ENCODE results near the gene SRGAP2C.
"Not testable (repeated sequence)": the region's sequence is repeated elsewhere in the genome, so short reads cannot be mapped to it uniquely, and the experiment has no call there.

SRGAP2C gene

DNA sequence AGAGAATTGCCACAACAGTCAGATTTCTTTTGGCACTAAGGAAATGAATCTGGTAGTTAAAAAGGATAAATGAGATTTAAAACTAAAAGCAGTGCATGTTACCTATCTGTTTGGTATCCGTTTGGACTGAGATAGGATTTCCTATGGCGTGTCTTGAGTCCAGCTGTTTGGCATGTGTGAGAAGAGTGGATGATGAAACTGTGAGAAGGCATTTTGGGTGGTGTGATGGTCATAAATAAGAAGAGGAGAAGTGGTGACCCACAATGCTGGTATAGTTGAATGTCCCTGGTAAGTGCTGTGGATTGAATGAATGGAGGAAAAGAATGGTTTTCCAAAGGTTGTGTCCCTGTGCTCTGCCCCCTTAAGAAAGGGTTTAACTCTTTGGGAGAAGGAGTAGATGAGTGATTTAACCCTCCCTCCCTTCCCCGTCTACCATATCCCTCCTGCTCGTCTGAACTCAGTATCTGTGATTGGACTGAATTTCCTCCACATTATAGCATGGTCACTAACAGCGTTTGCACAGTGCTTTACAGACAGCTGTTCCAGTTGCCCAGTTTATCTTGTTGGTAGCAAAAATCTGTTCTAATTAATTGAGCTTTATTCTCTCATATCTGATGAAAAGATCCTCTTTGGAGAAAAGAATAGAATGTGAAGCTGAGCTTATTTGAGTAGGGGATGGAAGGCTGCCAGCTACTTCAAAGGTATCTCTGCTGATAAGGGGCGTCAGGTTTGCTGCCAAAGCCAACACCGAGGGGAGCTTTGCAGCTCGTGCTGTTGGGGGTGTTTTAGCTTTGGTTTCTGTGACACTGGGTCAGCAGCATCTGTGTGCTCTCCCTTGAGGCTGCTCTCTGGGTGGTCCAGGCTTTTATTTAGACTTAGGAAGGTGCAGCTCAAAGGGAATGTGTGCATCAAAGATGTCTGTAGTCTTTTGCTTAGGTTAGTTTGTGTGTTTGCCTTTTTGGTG is 148.1 kb downstream of the SRGAP2C start:
- DNase-seq (ENCODE audit: low read depth, low spot score); H3K36me3 ChIP-seq (ENCODE audit: insufficient read depth, insufficient read length, low read length); H3K4me1 ChIP-seq (ENCODE audit: insufficient read depth, insufficient read length); H3K27me3 ChIP-seq (ENCODE audit: insufficient read depth, insufficient read length); H3K9ac ChIP-seq (ENCODE audit: insufficient read length, low read depth); H3K4me3 ChIP-seq (ENCODE audit: insufficient read length, low read depth); H3K9me3 ChIP-seq (ENCODE audit: insufficient read depth, low read length): not testable (repeated sequence)

DNA sequence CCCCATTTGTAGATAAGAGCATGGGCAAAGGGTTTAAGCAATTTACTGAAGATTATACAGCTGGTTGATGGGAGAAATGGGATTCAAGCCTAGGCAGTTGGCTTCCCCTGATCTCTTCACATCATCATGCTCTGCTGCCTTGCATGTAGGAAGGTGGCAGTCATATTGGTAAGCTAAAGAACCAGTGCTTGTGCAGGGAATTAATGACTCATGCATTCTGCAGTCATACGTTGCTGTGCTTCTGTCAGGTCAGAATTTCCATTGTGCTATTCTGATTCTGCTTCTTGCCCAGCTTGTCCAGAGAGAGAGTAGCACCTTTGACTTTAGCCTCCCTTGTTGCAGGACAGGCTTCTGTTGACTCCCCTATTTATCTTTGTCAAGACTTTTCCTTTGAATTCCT is 153.2 kb downstream of the SRGAP2C start:
- H3K4me3 ChIP-seq (ENCODE audit: insufficient read length, low read depth); H3K36me3 ChIP-seq (ENCODE audit: insufficient read depth, insufficient read length, low read length); H3K27me3 ChIP-seq (ENCODE audit: insufficient read depth, insufficient read length); H3K9me3 ChIP-seq (ENCODE audit: insufficient read depth, low read length); DNase-seq (ENCODE audit: low read depth, low spot score); H3K4me1 ChIP-seq (ENCODE audit: insufficient read depth, insufficient read length); H3K9ac ChIP-seq (ENCODE audit: insufficient read length, low read depth): not testable (repeated sequence)

GRCh38 chr1:121339611-121340010 is 154.8 kb downstream of the SRGAP2C start:
- H3K36me3 ChIP-seq (ENCODE audit: insufficient read depth, insufficient read length, low read length); DNase-seq (ENCODE audit: low read depth, low spot score); H3K9ac ChIP-seq (ENCODE audit: insufficient read length, low read depth); H3K27me3 ChIP-seq (ENCODE audit: insufficient read depth, insufficient read length); H3K4me3 ChIP-seq (ENCODE audit: insufficient read length, low read depth); H3K4me1 ChIP-seq (ENCODE audit: insufficient read depth, insufficient read length); H3K9me3 ChIP-seq (ENCODE audit: insufficient read depth, low read length): not testable (repeated sequence)

- not testable (repeated sequence) for H3K4me3 ChIP-seq (ENCODE audit: insufficient read length, low read depth); H3K4me1 ChIP-seq (ENCODE audit: insufficient read depth, insufficient read length); DNase-seq (ENCODE audit: low read depth, low spot score); H3K9me3 ChIP-seq (ENCODE audit: insufficient read depth, low read length); H3K9ac ChIP-seq (ENCODE audit: insufficient read length, low read depth); H3K27me3 ChIP-seq (ENCODE audit: insufficient read depth, insufficient read length); H3K36me3 ChIP-seq (ENCODE audit: insufficient read depth, insufficient read length, low read length)
Measured at GRCh38 chr1:121343311-121343906, 158.6 kb downstream of the SRGAP2C start.

- not testable (repeated sequence) for H3K27me3 ChIP-seq (ENCODE audit: insufficient read depth, insufficient read length); H3K36me3 ChIP-seq (ENCODE audit: insufficient read depth, insufficient read length, low read length); DNase-seq (ENCODE audit: low read depth, low spot score); H3K9ac ChIP-seq (ENCODE audit: insufficient read length, low read depth); H3K4me3 ChIP-seq (ENCODE audit: insufficient read length, low read depth); H3K4me1 ChIP-seq (ENCODE audit: insufficient read depth, insufficient read length); H3K9me3 ChIP-seq (ENCODE audit: insufficient read depth, low read length)
Measured at GRCh38 chr1:121344355-121344754, 159.6 kb downstream of the SRGAP2C start.

DNA sequence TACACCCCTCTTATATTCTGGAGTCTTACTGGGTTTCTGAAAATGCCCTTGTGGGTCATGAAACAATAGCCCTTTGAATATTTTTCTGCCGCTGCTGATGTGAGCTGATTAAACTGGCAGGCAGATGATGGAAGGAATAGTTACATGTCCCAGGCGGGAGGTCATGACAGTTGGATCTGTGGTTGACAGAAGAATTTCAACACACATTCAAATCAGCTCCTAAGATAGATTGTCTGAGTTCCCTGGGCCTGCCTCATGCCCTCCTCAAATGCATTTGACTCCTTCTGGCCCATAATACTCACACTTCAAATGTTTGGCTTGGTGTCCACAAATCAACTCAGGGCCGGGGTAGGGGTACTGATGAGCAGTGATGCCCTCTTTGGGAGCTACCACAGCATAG is 161.9 kb downstream of the SRGAP2C start:
- H3K9ac ChIP-seq (ENCODE audit: insufficient read length, low read depth); DNase-seq (ENCODE audit: low read depth, low spot score); H3K27me3 ChIP-seq (ENCODE audit: insufficient read depth, insufficient read length); H3K9me3 ChIP-seq (ENCODE audit: insufficient read depth, low read length); H3K4me3 ChIP-seq (ENCODE audit: insufficient read length, low read depth); H3K36me3 ChIP-seq (ENCODE audit: insufficient read depth, insufficient read length, low read length); H3K4me1 ChIP-seq (ENCODE audit: insufficient read depth, insufficient read length): not testable (repeated sequence)

DNA sequence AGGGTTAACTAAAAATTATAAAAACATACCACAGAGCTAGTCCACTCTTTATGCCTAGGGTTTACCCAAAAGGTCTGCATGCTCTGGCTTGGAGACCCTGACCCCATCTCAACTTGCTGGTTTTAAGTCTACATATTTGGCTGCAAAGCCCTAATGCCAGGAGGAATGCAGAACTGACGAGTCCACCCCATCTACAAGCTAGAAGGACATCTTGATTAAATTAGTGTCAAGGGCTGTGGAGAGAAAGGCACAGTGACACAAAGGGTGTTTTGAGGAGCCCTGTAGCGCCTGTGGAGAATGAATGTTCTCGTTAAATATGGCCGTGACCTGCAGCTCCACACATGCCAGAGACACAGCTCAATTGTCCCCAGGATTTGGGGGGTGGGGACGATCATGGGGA is 162.7 kb downstream of the SRGAP2C start:
- H3K36me3 ChIP-seq (ENCODE audit: insufficient read depth, insufficient read length, low read length); DNase-seq (ENCODE audit: low read depth, low spot score); H3K9me3 ChIP-seq (ENCODE audit: insufficient read depth, low read length); H3K27me3 ChIP-seq (ENCODE audit: insufficient read depth, insufficient read length); H3K4me3 ChIP-seq (ENCODE audit: insufficient read length, low read depth); H3K4me1 ChIP-seq (ENCODE audit: insufficient read depth, insufficient read length); H3K9ac ChIP-seq (ENCODE audit: insufficient read length, low read depth): not testable (repeated sequence)

DNA sequence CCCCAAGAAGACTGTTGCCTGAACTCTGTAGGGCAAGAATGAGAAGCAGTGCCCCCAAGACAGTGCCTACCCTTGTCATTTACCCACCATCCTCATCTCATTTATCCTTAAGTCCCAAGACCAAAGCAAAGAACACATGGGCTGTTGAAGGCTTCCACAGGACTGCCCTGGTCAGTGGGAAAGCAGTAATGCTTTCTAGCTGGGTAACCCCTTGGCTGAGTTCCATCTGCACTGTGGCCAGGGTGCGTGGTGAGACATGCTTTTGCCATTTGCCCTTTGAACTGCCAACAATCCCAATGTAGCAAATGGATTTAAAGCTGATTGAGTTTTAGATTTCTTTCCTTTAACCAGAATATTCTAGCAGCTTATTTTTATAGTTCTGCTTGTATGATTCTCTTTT is 163.3 kb downstream of the SRGAP2C start:
- not testable (repeated sequence) for DNase-seq (ENCODE audit: low read depth, low spot score); H3K4me3 ChIP-seq (ENCODE audit: insufficient read length, low read depth); H3K36me3 ChIP-seq (ENCODE audit: insufficient read depth, insufficient read length, low read length); H3K9ac ChIP-seq (ENCODE audit: insufficient read length, low read depth); H3K27me3 ChIP-seq (ENCODE audit: insufficient read depth, insufficient read length); H3K4me1 ChIP-seq (ENCODE audit: insufficient read depth, insufficient read length); H3K9me3 ChIP-seq (ENCODE audit: insufficient read depth, low read length)

DNA sequence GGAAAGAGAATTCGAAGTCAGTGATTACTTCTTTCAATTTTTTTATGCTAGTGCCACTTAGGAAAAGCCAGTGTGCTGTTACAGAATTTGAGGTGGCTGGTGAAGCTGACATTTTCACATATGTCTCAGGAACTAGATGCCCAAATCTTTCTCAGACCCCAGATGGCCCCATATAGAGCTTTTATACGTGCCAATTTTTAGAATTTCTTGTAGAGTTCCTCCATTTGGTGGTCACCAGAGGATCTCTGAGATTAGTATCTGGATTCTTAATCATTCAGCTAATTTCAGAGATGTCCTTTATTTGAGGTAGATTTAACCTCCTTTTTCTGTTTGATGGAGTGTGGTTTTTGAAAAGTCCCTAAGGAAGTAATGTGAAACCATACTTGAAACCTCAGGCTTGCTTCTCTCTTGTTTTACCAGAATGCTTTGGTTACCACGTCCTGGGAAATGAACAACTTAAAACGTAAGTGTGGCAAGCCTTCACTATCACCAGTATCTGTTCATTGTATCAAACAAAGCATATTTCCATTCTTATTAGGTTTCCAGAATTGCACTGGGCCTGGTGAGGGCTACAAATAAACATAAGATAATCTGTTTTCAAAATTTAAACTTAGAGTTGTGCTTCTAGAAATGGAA is 164.7 kb downstream of the SRGAP2C start:
- not testable (repeated sequence) for H3K4me1 ChIP-seq (ENCODE audit: insufficient read depth, insufficient read length); H3K9ac ChIP-seq (ENCODE audit: insufficient read length, low read depth); DNase-seq (ENCODE audit: low read depth, low spot score); H3K4me3 ChIP-seq (ENCODE audit: insufficient read length, low read depth); H3K9me3 ChIP-seq (ENCODE audit: insufficient read depth, low read length); H3K27me3 ChIP-seq (ENCODE audit: insufficient read depth, insufficient read length); H3K36me3 ChIP-seq (ENCODE audit: insufficient read depth, insufficient read length, low read length)

DNA sequence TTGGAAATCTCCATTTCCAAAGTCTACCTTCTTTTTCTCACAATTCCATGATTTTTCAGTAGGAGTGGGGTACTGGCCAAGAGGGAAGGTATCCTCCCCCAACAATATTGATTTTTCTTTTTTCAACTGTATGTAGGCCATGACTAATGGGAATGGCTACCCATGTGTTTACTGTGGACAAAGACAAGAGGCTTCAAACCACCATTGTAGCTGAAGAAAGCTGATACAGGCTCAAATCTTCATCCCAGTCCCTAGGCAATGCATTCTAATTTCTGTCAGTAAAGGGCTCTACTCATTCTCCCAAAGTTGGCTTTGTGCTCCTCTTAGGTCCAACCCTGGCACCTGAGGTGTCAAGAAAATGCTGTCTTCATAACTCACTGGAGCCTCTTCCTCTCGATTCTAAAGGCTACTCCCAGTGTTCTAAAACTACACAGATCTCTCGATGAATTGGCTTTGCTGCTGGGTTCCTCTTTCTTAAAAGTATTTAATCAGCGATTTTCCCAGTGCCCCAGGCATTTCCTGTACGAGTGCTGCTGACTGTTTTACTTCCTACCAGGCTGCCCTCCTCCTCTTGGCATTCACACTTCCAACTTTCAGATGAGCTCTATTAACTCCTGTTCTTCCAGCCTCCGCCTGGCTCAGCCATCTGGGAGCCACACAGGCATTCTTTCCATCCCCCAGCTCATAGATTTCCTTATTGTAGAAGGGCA is 171.1 kb downstream of the SRGAP2C start:
- not testable (repeated sequence) for H3K36me3 ChIP-seq (ENCODE audit: insufficient read depth, insufficient read length, low read length); DNase-seq (ENCODE audit: low read depth, low spot score); H3K9ac ChIP-seq (ENCODE audit: insufficient read length, low read depth); H3K9me3 ChIP-seq (ENCODE audit: insufficient read depth, low read length); H3K4me3 ChIP-seq (ENCODE audit: insufficient read length, low read depth); H3K27me3 ChIP-seq (ENCODE audit: insufficient read depth, insufficient read length); H3K4me1 ChIP-seq (ENCODE audit: insufficient read depth, insufficient read length)

GRCh38 chr1:121356819-121357218 is 172.0 kb downstream of the SRGAP2C start:
- not testable (repeated sequence) for H3K36me3 ChIP-seq (ENCODE audit: insufficient read depth, insufficient read length, low read length); H3K4me1 ChIP-seq (ENCODE audit: insufficient read depth, insufficient read length); DNase-seq (ENCODE audit: low read depth, low spot score); H3K4me3 ChIP-seq (ENCODE audit: insufficient read length, low read depth); H3K27me3 ChIP-seq (ENCODE audit: insufficient read depth, insufficient read length); H3K9me3 ChIP-seq (ENCODE audit: insufficient read depth, low read length); H3K9ac ChIP-seq (ENCODE audit: insufficient read length, low read depth)

Data from NT2/D1 (cell line).